Neuron (in vitro differentiated cells): ENCODE results near the gene MARCO.

Source experiments
- H2AFZ ChIP-seq: one replicate; pipeline ENCODE4 v1.6.1; 2013; ENCODE audit warnings: low read depth, mild to moderate bottlenecking, inconsistent platforms, low read length, moderate library complexity
- H3K27me3 ChIP-seq: one replicate; pipeline ENCODE4 v1.6.1; 2013; ENCODE audit warnings: low read length; ENCODE audit not compliant: insufficient read depth
- H3K36me3 ChIP-seq: one replicate; pipeline ENCODE4 v1.6.1; 2013; ENCODE audit warnings: low read length; ENCODE audit not compliant: insufficient read depth
- H3K4me1 ChIP-seq: one replicate; pipeline ENCODE4 v1.6.1; 2013; ENCODE audit warnings: low read length; ENCODE audit not compliant: insufficient read depth
- H3K4me3 ChIP-seq: 2 replicates; pipeline ENCODE4 v1.5.1; 2013; ENCODE audit warnings: mild to moderate bottlenecking, low read length, moderate library complexity
- H3K9me3 ChIP-seq: one replicate; pipeline ENCODE4 v1.6.1; 2013; ENCODE audit warnings: low read length

Gene MARCO, protein sequence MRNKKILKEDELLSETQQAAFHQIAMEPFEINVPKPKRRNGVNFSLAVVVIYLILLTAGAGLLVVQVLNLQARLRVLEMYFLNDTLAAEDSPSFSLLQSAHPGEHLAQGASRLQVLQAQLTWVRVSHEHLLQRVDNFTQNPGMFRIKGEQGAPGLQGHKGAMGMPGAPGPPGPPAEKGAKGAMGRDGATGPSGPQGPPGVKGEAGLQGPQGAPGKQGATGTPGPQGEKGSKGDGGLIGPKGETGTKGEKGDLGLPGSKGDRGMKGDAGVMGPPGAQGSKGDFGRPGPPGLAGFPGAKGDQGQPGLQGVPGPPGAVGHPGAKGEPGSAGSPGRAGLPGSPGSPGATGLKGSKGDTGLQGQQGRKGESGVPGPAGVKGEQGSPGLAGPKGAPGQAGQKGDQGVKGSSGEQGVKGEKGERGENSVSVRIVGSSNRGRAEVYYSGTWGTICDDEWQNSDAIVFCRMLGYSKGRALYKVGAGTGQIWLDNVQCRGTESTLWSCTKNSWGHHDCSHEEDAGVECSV

DNA sequence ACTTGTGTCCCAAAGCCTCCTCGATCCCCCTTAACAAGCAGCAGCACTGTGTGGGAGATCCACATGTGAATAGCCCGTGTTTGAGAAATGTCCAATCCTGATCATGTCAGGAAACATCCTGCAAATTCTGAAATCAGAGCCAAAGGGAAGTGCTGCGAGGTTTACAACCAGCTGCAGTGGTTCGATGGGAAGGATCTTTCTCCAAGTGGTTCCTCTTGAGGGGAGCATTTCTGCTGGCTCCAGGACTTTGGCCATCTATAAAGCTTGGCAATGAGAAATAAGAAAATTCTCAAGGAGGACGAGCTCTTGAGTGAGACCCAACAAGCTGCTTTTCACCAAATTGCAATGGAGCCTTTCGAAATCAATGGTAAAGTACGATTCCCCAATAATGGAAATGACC, at the start of gene MARCO:
Gene MARCO (plus strand): TSS at position 164 of the 400 bp plus-strand sequence. CDS start 107 bp downstream, at position 271.
- H3K4me1 ChIP-seq = no peaks in the 10 kb centered on the region
- no peak within 1 kb of the TSS for H2AFZ ChIP-seq
- no peak within 1 kb of the TSS for H3K4me3 ChIP-seq
- no peaks in the 10 kb centered on the region for H3K9me3 ChIP-seq
- H3K27me3 ChIP-seq = no peaks in the 10 kb centered on the region
- no peaks in the 10 kb centered on the region for H3K36me3 ChIP-seq

DNA sequence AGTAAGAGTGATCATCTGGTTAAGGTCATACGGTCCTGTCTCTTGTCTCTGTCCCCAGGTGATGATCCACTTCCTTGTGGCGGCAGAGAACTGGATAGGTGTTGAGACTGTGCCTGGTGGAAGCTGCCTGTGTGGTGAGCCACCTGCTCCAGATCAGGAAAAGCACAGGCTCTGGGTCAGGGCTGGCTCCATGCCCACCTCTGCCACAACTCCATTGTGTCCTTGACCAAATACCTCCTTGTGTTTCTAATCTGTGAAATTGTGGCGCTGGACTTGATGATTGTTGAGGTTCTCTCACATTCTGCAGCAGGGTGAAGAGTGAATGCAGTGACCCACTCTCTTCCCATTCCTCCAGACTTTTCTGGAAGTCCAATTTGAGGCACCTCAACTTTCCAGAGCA, 48.9 kb upstream of the MARCO start:
- Histone ChIP-seq H3K9me3 (no peaks in the 10 kb centered on the region), H3K4me3 (no peak overlapping the region), H3K36me3 (no peaks in the 10 kb centered on the region), H2AFZ (no peak overlapping the region), H3K27me3 (no peaks in the 10 kb centered on the region), H3K4me1 (no peaks in the 10 kb centered on the region)

DNA sequence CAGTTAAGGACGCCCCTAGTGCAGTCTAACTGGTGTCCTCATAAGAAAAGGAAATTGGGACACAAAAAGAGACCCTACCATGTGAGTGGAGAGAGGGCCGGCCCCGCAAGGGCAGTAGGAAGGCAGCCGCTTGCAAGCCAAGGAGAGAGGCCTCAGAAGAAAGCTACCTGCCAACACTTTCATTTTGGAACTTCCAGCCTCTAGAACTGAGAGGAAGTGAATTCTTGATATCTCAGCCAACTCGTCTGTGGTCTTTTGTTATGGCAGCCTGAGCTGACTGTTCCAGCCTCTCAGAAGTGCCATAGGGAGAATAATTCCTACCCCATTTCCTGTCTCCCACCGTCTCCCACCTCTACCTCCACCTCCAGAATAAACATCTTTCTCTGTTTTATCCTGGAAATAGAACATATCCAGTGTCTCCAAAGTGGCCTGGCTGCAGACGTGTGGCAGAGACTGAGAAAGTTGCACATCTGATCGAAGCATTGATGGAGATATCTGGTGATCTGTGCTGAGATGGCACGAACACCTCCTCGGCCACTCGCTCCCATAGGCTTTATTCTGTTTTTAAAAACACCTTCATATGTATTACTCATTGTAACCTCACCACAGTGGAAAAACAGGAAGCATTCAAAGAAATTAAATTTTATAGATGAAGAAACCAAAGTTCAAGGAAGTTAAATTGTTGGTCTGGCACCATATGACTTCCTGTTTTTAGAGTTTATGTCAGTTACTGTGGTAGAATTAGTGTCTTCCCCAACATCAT, 39.5 kb upstream of the MARCO start:
- H2AFZ ChIP-seq = no peak overlapping the region
- no peaks in the 10 kb centered on the region for H3K4me1 ChIP-seq
- H3K4me3 ChIP-seq = no peak overlapping the region
- H3K36me3 ChIP-seq = no peaks in the 10 kb centered on the region
- no peaks in the 10 kb centered on the region for H3K9me3 ChIP-seq
- H3K27me3 ChIP-seq = no peaks in the 10 kb centered on the region

GRCh38 chr2:118903029-118903351, 39.0 kb upstream of the MARCO start:
- H3K9me3 ChIP-seq = no peaks in the 10 kb centered on the region
- no peak overlapping the region for H2AFZ ChIP-seq
- H3K4me3 ChIP-seq = no peak overlapping the region

DNA sequence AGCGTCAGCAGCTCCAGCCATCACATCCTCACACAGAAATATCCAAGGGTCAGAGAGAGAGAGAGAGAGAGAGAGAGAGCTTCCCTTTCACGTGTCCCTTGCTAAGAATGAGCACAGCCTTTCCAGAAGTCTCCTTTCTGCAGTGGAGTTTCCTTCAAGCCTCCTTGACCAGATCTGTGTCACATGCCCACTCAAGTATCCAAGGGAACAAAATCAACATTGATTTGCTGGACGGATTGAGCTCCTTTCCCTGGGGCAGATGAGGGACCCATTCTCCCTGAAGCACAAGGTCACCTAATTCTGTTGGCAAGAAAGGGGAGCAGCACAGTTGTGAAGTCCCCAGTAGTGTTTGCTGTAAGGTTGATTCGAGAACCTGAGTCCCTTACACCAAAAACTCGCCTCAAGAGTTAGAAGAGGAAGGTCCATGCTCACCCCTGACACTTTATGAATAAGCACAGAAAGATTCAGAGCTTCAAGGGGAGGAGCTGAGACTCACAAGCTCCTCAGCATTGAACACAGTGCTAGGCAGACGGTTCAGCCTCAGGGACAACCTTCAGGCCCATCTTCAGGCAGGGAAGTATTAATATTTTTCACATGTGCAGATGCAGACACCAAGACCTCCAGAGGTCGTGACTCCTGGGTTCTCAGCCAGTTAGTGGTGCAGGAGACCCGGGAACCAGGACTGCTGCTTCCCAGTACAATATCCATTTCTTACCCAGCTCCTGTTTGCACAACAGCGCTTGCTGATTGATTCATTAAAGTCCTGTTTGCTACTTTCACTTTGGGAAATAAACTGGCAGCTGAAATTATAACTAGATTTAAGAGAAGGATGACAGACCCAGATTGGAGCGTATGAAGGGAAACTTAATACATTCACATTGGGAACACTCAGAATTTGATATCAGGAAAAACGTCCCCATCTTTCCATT, 38.2 kb upstream of the MARCO start:
- no peaks in the 10 kb centered on the region for H3K36me3 ChIP-seq
- no peaks in the 10 kb centered on the region for H3K4me1 ChIP-seq
- no peak overlapping the region for H2AFZ ChIP-seq
- no peak overlapping the region for H3K4me3 ChIP-seq
- no peaks in the 10 kb centered on the region for H3K27me3 ChIP-seq
- no peaks in the 10 kb centered on the region for H3K9me3 ChIP-seq

More at GRCh38 chr2:118903029-118903351, 39.0 kb upstream of the MARCO start:
- Histone ChIP-seq H3K27me3 (no peaks in the 10 kb centered on the region), H3K4me1 (no peaks in the 10 kb centered on the region), H3K36me3 (no peaks in the 10 kb centered on the region)

DNA sequence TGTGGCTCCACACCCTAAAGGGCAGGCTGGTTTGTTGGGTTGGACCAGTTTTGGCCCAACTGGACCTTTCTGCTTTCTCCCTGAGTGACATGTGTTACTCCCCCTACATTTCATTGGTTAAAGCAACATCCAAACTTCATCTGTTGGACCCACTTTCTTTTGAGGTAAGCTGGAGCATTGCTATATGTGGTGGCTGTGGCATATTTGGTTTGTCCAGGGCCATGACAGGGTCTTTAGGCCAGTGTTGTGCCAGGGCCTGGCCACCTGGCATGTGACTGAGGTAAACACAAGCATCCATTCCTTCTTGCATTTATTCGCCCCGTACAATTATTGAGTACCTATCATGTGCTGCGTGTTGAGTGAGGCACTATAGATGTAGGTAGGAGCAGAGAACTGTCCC, 36.8 kb upstream of the MARCO start:
- no peaks in the 10 kb centered on the region for H3K9me3 ChIP-seq
- H3K36me3 ChIP-seq = no peaks in the 10 kb centered on the region
- no peak overlapping the region for H2AFZ ChIP-seq
- H3K27me3 ChIP-seq = no peaks in the 10 kb centered on the region
- no peaks in the 10 kb centered on the region for H3K4me1 ChIP-seq
- no peak overlapping the region for H3K4me3 ChIP-seq

GRCh38 chr2:118906186-118906585, 35.8 kb upstream of the MARCO start:
- H3K36me3 ChIP-seq = no peaks in the 10 kb centered on the region
- H2AFZ ChIP-seq = no peak overlapping the region
- H3K9me3 ChIP-seq = no peaks in the 10 kb centered on the region
- H3K27me3 ChIP-seq = no peaks in the 10 kb centered on the region
- no peak overlapping the region for H3K4me3 ChIP-seq
- H3K4me1 ChIP-seq = no peaks in the 10 kb centered on the region

DNA sequence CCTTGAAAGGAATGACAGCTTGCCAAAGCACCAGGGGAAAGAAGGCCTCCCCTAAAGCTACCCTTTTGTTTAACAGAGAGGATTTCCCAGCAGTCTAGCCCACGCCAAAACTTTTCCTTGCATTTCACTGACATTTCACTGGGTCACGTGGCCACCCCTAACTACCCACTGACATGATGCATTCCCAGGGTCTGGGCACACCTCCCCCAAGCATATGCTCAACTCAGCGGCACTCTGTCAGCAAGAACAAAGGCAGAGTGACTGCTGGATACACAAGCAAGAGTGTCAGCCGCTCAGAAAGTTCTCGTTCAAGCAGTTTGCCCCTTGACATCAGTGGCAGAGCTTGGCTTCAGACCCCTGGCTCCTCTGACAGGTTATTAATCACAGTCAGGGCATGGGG, 34.2 kb upstream of the MARCO start:
- Histone ChIP-seq H3K4me1 (no peaks in the 10 kb centered on the region), H2AFZ (no peak overlapping the region), H3K27me3 (no peaks in the 10 kb centered on the region), H3K9me3 (no peaks in the 10 kb centered on the region), H3K4me3 (no peak overlapping the region), H3K36me3 (no peaks in the 10 kb centered on the region)

DNA sequence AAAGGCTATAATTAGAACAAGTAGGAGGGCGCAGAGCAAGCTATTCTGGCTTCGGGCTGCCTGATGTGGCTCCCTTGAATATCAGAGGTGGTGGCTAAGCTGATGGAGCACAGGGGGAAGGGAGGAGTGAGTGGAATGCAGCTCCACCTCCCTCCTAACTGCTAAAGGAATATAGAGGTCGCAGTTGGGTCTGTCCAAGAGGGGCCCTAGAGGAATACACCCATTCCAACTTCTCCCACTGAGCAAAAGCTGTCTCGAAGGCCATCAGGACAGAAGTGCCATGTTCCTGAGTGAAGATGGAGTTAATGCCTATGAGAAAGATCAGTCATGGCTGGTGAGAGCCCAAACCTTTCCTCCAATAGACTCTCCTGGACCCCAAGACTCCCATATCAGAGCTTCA, 32.8 kb upstream of the MARCO start:
- no peak overlapping the region for H2AFZ ChIP-seq
- no peaks in the 10 kb centered on the region for H3K9me3 ChIP-seq
- H3K4me3 ChIP-seq = no peak overlapping the region
- H3K27me3 ChIP-seq = no peaks in the 10 kb centered on the region
- no peaks in the 10 kb centered on the region for H3K4me1 ChIP-seq
- no peaks in the 10 kb centered on the region for H3K36me3 ChIP-seq

DNA sequence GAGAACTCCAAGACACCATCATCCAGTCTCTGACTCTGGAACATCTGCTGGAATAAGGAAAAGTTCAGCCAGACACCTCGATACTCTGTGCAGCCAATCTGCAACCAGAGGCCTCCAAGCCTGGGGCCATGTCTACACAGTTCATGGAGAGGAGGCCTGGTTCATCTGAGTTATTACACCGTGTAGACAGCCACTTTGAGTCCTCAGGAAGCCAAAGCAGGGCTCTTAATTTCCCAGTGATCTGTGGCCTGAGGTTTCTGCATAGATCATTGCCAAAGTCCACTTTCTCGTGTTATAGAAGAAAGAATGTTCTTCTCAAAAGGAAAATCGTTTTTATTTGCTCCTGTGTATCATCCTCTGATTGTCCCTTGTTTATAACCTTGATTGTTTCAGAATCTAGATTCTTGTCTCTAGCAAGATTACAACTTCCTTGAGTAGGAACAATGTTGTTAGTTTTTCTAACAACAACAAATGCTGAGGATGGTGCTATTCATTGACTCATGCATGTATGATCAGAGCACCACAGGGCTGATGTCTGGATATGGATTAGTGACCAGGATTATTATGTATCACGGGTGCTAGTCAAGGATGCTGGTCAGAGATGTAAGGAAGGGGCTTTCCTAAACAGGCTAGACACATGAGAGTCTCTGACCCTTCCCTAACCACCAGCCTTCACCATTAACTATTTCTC, 30.7 kb upstream of the MARCO start:
- Histone ChIP-seq H3K27me3 (no peaks in the 10 kb centered on the region), H3K9me3 (no peaks in the 10 kb centered on the region), H2AFZ (no peak overlapping the region), H3K4me3 (no peak overlapping the region), H3K36me3 (no peaks in the 10 kb centered on the region), H3K4me1 (no peaks in the 10 kb centered on the region)

GRCh38 chr2:118911936-118912335, 30.1 kb upstream of the MARCO start:
- Histone ChIP-seq H3K36me3 (no peaks in the 10 kb centered on the region), H3K4me1 (no peaks in the 10 kb centered on the region), H3K9me3 (no peaks in the 10 kb centered on the region)

GRCh38 chr2:118913131-118913802, 28.7 kb upstream of the MARCO start:
- no peaks in the 10 kb centered on the region for H3K9me3 ChIP-seq
- no peaks in the 10 kb centered on the region for H3K27me3 ChIP-seq

More at GRCh38 chr2:118911936-118912335, 30.1 kb upstream of the MARCO start:
- no peak overlapping the region for H2AFZ ChIP-seq
- H3K4me3 ChIP-seq = no peak overlapping the region
- H3K27me3 ChIP-seq = no peaks in the 10 kb centered on the region

More at GRCh38 chr2:118913131-118913802, 28.7 kb upstream of the MARCO start:
- Histone ChIP-seq H3K36me3 (no peaks in the 10 kb centered on the region), H3K4me3 (no peak overlapping the region), H2AFZ (no peak overlapping the region), H3K4me1 (no peaks in the 10 kb centered on the region)
